HepG2 (cell line): ENCODE data around the gene ASH1L.

Experiments used
- FOXP4 ChIP-seq: sonication (generic); formaldehyde crosslinking; IDR thresholded peaks from 2 replicates; pipeline ENCODE4 v1.4.0; 2020; ENCODE audit warnings: missing genetic modification reagents
- THAP9 ChIP-seq: sonication (generic); formaldehyde crosslinking; IDR thresholded peaks from 2 replicates; pipeline ENCODE4; 2020; ENCODE audit warnings: missing genetic modification reagents, mild to moderate bottlenecking, borderline replicate concordance

- TF ChIP-seq FOXP4 (CRISPR knock-in tag) (no peak), THAP9 (CRISPR knock-in tag) (no peak)
Measured at GRCh38 chr1:155379631-155380090, 182.9 kb downstream of the ASH1L start.
